Bone marrow (tissue), 2 donors: Measurements from ENCODE around the gene TEDC2.

Source experiments
- DNase-seq, 2 donors: peaks; one replicate each; lab custom pipeline; 2025; lab: John Stamatoyannopoulos, UW

Gene TEDC2

DNA sequence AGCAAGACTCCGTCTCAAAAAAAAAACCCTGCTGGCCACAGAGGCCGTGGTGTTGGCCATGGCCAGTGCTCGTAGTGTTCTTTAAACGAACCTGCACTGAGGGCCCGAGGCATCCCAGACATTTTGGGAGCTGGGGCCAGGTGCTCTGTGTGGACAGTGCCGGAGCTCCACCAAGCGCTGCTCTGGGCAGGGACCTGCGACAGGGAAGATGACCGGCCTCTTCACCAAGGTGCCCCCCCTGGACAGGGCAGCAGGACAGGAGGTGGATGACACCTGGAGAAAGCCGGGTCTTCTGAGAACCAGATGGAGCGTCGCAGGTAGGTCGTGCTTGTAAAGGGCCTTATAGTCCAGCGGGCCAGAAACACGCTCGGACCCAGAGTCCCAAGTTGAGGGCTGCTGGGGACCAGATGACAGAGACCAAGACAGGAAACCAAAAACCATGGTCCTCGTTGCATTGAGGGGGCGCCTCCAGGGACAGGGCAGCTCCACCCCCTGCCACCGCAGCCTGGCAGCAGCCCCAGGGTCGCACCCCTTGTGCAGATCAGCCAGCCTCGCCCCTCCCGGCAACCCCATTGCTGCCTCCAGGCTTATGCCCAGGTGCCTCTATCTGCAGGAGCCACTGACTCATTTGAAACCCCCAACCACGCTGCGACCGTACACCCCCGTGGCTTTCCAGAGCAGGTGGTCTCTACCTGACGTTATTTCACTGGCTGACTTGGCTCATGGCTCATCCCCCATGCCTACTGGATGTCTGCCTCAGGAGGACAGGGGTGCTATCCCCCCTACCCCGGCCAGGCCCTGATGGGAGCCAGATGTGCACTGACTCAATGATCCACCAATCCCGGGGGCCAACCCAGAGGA is 7.0 kb downstream of the TEDC2 start:
- no peak for DNase-seq

DNA sequence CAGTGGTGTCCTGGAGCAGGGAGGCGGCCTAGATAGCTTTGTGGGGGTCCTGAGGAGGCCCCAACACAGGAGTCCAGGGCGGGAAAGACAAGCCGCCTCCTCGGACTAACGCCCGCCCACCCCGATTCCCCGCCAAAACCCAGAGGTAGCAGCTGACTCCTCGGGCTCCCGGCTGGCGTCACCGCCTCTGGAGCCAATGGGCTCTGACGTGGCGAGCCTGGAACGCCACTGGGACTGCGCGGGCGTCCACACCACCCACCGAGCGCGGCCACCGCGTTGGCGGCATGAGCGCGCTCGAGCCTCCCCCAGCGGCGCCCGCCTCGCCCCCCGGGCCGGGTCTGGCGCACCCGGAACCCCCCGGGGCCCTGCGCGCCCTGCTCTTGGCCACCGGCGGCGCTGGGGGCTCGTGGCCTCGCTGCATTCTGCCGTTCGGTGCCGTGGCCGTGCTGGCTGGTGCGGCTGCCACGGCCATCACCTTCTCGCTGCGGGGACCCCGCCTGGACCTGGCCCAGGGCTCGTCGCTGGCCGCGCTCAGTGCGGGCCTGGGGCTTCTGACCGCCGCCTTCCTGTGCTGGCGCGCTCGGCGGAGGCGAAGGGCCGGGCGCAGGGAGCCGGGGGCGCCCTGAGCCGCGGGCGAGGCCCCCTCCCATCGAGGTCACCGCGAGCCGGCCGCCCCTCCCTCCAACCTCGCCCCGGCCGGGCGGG is 7.8 kb downstream of the TEDC2 start:
- no peak for DNase-seq

DNA sequence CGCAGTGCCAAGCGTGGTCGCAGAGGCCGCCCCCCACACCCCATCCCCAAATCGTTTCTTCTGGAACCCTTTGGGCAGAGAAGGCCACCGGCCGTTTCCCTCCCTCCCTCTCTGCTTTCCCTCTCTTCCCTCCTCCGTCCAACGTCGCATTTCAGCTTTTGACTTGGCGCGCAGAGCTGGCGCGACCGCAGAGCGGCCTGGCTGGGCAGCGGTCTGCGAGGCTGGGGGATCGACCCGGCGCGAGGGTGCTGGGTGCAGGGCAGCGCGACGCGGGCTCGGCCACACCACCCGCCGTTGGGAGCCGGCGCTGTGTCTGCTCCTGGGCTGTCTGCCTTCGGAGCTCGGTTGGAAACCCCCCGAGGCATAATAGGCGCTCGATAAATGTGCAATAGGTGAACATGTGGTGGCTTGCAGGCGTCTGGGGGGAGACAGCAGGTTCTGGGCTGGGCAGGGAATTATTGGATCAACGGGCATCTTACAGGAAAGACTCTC is 8.4 kb downstream of the TEDC2 start:
- DNase-seq, result no peak

DNA sequence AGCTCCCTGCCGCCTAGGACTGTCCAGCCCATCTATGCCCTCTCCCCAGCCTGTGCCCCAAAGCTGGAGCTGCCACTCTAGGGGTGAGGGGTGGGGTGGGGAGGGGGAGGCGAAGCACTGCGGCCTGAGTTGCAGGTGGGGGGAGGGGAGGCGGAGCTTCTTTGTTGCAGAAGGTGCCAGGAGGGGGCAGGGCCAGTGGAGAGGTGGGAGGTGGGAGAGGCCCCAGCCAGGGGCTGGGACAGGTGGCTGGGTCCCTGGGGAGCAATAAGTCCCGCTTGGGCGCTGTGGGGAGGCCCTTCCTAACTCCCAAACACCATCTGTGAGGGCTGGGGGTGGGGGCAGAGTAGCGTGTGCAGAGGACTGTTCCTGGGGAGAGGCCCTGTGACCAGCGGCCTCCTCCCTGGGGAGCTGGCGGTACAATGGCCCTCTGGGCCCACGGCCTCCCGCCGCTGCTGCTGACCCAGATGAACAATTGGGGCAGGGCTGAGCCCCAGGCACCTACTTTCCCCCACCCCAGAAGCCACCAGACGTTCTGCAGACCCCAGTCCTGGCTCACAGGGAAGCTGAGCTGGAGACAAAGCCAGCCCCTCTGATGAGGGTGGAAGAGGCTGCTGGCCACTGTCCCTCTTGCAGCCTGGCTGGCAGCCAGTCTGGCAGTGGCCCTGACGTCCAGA is 9.0 kb downstream of the TEDC2 start:
- DNase-seq, result no peak

DNA sequence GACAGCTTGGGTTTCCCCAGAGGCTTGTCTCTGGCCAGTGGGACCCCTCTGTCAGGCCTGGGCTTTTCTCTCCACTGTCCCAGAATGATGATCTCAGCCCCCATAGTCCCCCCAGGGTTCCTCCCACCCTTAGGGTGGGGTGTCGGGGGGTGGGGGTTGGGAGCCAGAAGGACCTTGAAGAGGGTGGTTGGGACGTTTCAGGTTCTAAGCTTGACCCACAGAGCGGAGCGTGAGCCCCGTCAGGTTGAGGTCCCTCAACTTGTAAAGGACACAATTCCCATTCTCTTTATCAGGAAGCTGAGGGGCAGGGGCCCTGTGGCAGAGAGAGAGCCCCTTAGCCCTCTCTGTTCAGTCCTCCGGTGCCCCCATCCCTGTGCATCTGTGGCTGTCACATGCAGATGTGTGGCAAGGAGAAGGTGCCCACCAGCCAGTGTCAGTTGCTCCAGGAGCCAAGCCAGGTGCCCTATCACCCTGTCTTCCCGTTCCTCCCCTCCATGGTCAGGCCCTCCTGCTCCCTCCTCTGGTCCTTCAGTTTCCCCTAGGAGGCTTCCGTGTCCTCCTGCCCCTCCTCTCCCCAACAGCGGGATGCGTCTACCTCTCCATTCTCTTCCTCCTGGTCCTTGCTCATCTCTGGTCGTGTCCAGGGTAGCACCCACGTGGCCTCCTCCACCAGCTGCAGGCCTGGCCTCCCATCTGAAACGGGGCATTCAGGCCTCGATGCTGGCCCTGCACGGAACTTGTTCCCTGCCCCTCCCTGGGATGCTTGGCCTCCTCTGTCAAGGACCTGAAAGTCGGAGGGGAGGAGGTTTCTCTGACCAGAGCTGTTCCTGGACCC is 9.7 kb downstream of the TEDC2 start:
- DNase-seq, result no peak

DNA sequence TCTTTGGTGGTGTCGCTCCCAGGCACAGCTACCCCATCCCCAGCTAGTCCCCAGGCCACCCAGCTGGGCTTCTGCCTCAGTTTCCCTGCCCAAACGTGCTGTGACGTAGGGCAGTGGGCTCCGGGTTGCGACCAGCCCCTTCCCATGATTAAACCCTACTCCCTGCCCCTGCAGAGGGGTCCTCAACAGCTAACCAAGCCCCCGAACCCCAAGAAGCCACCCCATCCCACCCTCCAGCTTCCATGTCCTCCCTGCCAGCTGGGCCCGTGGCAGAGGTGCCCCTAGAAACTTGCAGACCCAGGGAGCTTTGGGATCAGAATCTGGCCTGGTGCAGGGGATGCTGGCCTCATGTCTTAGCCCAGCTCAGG is 10.3 kb downstream of the TEDC2 start:
- DNase-seq, result no peak

DNA sequence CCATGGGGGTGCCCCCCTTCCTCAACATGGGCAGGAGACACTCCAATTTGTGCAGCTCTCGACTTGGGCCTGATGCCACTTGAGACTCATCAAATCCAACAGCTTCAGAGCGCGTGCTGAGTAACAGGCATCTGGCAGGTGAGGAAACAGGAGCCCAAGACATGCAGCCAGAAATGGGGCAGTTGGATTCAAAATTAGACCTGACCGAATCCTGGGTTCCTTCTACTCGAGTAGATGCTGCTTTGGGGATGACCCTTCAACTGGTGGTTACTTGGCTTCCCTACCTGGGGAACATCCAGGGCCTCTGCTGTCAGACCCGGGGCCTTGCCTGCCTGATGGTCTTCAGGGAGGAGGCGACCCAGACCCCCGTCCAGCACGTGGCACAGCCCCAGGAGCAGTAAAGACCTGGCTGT is 10.7 kb downstream of the TEDC2 start:
- no peak for DNase-seq

DNA sequence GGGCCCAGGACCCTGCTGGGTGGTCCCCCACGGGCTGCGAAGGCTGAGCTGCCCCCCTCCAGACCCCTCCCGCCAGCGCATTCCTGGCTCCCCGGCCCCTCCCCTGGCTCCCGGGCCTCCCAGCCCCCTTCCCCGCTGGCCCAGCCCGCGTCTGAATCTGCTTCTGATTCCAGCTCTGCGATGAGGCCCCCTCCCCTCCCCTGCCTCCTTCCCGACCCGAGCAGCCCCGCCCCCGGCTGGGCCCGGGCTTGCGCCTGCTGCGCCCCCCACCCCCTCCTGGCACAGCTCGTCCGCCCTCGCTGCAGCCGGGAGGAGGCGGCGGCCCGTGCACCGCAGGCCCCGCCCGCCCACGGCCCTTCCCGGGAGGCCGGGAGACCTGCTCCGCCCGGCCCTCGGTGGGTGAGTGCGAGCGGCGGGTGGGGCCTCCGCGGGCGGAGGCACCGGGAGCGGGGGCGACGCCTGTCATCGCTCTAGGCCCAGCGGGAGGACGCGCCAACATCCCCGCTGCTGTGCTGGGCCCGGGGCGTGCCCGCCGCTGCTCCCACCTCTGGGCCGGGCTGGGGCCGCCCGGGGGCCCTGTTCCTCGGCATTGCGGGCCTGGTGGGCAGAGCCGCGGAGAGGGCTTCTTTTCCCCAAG is 11.2 kb downstream of the TEDC2 start, which contains the start of gene NTN3:
Gene NTN3, plus strand, starts transcription at position 282 of the 637 bp plus-strand sequence. CDS start 405 bp downstream, outside the sequence.
- no peak for DNase-seq

DNA sequence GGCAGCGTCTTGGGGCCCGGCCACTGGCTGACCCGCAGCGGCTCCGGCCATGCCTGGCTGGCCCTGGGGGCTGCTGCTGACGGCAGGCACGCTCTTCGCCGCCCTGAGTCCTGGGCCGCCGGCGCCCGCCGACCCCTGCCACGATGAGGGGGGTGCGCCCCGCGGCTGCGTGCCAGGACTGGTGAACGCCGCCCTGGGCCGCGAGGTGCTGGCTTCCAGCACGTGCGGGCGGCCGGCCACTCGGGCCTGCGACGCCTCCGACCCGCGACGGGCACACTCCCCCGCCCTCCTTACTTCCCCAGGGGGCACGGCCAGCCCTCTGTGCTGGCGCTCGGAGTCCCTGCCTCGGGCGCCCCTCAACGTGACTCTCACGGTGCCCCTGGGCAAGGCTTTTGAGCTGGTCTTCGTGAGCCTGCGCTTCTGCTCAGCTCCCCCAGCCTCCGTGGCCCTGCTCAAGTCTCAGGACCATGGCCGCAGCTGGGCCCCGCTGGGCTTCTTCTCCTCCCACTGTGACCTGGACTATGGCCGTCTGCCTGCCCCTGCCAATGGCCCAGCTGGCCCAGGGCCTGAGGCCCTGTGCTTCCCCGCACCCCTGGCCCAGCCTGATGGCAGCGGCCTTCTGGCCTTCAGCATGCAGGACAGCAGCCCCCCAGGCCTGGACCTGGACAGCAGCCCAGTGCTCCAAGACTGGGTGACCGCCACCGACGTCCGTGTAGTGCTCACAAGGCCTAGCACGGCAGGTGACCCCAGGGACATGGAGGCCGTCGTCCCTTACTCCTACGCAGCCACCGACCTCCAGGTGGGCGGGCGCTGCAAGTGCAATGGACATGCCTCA is 12.0 kb downstream of the TEDC2 start:
- no peak for DNase-seq

DNA sequence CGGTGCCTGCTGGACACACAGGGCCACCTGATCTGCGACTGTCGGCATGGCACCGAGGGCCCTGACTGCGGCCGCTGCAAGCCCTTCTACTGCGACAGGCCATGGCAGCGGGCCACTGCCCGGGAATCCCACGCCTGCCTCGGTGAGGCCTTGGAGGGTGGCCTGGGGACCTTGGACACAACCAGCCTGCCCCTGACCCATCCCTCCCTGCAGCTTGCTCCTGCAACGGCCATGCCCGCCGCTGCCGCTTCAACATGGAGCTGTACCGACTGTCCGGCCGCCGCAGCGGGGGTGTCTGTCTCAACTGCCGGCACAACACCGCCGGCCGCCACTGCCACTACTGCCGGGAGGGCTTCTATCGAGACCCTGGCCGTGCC is 12.6 kb downstream of the TEDC2 start:
- DNase-seq, result no peak

DNA sequence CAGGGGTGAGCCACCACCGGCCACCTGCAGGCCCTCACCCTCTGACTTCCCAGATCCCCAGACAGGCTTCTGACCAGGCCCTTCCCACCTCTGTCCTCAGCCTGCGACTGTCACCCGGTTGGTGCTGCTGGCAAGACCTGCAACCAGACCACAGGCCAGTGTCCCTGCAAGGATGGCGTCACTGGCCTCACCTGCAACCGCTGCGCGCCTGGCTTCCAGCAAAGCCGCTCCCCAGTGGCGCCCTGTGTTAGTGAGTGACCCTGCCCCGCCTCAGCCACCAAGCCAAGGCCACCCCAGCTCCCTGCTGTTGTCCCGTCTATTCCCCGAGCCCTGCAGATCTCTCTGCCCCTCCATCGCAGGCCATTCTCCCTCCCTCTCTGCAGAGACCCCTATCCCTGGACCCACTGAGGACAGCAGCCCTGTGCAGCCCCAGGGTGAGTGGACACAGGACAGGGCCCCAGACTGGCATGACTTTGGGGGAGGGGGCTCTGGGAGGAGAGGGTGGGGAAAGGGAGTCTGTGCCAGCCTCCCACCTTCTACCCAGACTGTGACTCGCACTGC is 13.1 kb downstream of the TEDC2 start:
- no peak for DNase-seq

DNA sequence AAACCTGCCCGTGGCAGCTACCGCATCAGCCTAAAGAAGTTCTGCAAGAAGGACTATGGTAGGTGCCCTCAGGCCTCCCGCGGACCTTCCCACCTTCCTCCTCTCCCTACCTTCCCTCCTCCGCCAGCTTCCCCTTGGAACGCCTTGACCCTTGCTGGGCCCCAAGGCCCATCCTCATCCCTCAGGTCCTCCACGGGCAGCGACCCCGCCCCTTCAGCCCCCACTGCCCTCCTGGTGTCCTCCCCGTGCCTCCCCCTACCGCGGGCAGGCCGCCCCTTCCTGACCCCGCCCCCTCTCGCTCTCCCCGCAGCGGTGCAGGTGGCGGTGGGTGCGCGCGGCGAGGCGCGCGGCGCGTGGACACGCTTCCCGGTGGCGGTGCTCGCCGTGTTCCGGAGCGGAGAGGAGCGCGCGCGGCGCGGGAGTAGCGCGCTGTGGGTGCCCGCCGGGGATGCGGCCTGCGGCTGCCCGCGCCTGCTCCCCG is 13.6 kb downstream of the TEDC2 start:
- DNase-seq, result no peak

DNA sequence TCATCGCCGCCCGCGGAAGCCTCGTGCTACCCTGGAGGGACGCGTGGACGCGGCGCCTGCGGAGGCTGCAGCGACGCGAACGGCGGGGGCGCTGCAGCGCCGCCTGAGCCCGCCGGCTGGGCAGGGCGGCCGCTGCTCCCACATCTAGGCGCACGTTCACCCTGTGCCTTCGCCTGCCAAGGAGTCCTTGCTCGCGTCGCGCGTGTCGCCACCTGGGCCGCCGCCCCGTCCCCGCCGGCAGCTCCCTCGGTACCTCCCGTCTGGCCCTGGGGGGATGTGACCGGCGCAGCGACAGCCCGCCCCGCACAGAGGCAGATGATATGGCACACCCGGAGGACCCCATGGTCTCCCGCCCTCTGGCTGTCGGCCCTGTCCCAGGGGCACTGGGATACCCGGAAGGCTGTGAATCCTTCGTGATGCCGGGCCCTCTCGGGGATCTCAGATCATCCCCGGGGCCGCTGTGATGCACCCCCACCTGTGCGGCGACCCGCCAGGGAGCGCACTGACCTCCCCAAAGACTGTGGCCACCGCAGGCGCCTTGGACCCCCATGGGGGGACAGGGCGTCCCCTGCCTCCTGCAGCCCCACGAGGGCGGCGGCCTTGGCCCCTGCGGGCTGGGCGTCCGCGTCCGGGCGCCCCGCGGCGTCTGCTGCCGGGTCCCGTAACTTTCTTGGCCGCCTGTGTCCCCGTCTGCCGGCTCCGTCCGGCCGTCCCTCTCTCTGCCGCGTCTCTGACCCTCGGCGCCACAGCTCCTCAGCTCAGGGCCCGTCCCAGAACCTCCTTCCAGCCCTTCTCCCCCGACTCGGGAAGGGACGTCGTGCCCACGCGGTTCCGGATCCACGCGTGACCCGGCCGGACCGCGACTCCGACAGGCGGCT is 14.3 kb downstream of the TEDC2 start:
- peak in 1 of 2 donors; percentile 64 for DNase-seq

DNA sequence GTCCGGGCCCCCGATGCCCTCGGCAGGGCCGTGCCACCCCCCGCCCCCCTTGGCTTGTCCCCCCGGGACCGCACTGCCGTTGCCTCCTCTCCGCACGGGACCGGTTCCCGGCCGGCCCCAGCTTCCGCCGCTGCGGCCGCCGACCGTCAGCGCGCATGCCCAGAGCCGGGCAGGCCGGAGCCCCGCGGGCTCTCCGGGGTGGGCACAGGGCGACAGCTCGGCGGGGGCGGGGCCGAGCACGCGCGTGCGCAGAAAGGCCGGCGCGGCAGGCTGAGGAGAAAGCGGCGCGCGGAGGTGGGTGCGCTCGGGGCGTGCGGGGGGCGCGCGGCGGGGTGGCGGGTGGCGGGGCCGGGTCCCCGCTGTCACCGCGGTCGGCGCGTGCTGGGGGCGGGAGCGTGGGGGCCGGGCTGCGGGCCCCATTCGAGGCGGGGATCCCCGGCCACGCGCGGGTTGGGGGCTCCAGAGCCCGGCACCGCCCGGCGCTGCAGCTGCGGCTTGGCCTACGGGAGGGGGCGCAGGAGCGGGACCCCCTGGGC is 15.0 kb downstream of the TEDC2 start, which contains the start of gene TBC1D24:
Gene TBC1D24, plus strand, starts transcription at position 251 of the 536 bp plus-strand sequence. CDS start 21,022 bp downstream, outside the sequence.
- peak; percentile 20 to 51 for DNase-seq

DNA sequence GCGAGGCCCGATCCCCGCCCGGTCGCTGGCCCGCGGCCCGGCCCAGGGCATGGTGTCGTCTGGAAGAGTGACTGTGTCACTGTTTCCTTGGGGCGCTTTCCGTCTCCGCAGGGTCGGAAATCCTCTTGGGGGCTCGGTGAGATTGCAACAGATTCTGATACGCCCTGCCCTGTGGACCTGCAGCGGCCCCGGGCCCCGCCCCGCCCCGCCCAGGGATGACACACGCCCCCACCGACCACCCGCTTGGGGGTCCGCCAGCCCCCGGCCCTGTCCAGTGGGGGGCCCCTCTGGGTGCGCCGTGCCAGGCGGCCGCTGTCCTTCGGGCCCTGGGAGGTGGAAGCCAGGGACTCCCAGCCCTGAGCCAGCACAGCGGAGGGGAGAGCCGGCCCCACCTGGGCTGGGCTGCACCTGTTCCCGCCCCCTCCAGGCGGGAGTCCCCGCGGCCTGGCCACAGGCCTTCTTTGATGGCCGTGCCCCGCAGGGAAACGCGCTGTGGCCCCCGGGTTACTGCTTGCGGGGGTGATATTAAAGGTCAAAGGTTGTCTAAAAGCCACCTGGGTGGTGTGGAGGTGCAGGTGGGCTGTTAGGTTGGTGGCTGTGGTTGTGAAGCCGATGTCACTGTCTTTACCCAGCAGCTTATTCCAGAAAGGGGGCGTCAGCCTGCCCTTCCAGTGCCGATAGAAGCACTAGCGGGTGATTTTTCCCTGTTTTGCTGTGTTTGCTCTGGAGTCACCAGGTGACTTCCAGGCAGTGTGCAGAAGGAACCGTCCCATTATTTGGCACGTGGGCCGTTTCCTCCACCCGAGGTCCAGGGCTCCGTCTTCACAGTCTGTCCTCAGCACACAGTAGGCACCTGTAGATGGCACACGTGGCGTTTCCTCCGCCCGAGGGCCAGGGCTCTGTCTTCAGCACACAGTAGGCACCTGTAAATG is 15.8 kb downstream of the TEDC2 start:
- DNase-seq, result peak in 1 of 2 donors; percentile 20

DNA sequence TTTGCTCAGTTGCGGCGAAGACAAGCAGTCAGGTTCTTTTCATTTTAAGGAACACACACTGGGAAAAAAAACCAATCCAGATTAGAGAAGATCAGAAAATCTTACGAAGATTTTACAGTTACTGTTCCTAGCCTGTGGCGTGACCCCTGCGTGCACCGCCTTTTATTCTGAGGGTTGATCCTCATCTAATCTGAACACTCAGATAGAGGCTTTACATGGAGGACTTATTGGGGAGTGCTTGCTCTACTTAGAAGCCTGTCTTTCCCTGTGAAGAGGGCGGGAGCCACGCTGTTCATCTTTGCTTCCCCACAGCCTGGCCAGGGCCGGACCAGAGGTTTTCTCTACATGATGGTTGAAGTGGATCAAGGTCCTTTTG is 16.4 kb downstream of the TEDC2 start:
- DNase-seq, result no peak

DNA sequence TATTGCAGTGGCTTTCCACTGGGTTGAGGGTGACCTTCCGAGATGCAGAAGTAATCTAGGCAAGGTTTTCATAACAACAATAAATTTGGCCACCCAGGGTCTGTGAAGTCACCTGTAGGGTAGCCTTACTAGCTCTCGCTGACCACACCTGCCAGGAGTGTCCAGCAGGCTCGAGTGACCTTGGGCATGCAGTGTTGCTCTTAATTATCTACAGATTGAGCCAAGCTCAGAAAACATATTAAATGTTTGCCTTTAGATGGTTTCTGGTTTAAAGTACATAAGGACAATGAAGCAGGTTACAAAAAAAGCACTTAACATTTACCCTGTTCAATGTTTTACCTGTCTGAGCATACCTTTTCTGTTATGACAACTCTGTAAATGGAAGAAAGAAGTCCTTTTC is 16.8 kb downstream of the TEDC2 start:
- DNase-seq, result no peak
